Keratinocyte (primary cell): Measurements from ENCODE around the gene USP46. TPM values are rescaled to one million over a fixed set of nuclear protein-coding genes. Genes with fewer than 3 reads are reported as not detected.

Experiments
- DNase-seq: peaks from one replicate; pipeline ENCODE4 v3.0.0-alpha.2; 2011; ENCODE audit warnings: low read depth, missing footprints, low spot score
- FAIRE-seq: peaks from 2 replicates; lab custom pipeline; 2011; peaks lifted over from hg19 to GRCh38; lab: Jason Lieb, UNC
- H2AFZ ChIP-seq: 2 replicates; pipeline ENCODE4 v1.6.0; 2012; ENCODE audit warnings: low read length, control low read depth, inconsistent platforms; ENCODE audit not compliant: control insufficient read depth
- H3K27ac ChIP-seq: 2 replicates; pipeline ENCODE4 v1.5.1; 2011; ENCODE audit warnings: low read length; ENCODE audit not compliant: control insufficient read depth, insufficient read depth
- H3K27me3 ChIP-seq: 3 replicates; pipeline ENCODE4 v1.6.0; 2011; ENCODE audit warnings: low read length; ENCODE audit not compliant: control insufficient read depth, insufficient read depth; ENCODE audit errors: extremely low read depth
- H3K36me3 ChIP-seq, 2 experiments: 2 replicates in 1 of 2; 3 replicates in 1 of 2; pipeline ENCODE4 v1.5.1; 2011; ENCODE audit warnings: low read length in 2 of 2, mild to moderate bottlenecking in 1 of 2; ENCODE audit not compliant: control insufficient read depth in 2 of 2, insufficient read depth in 2 of 2; ENCODE audit errors: extremely low read depth in 1 of 2
- H3K4me1 ChIP-seq: 3 replicates; pipeline ENCODE4 v1.5.1; 2011; ENCODE audit warnings: low read length; ENCODE audit not compliant: control insufficient read depth, insufficient read depth; ENCODE audit errors: extremely low read depth
- H3K4me2 ChIP-seq: 3 replicates; pipeline ENCODE4 v1.6.0; 2011; ENCODE audit warnings: low read depth, low read length; ENCODE audit not compliant: control insufficient read depth, insufficient read depth; ENCODE audit errors: extremely low read depth
- H3K4me3 ChIP-seq, 3 experiments: fragments of 200-600 bp in 1 of 3; sonication (generic) in 1 of 3; 2 replicates in 2 of 3; 3 replicates in 1 of 3; pipeline ENCODE4 v1.5.1; 2011 to 2016; ENCODE audit warnings: low read length in 3 of 3, mild to moderate bottlenecking in 3 of 3, control low read depth in 2 of 3, inconsistent platforms in 1 of 3, low read depth in 1 of 3, mixed read lengths in 1 of 3, mixed run types in 1 of 3, moderate library complexity in 1 of 3; ENCODE audit not compliant: control insufficient read depth in 2 of 3, insufficient read depth in 2 of 3; ENCODE audit errors: extremely low read depth in 1 of 3
- H3K79me2 ChIP-seq: 2 replicates; pipeline ENCODE4 v1.6.0; 2012; ENCODE audit warnings: low read length; ENCODE audit not compliant: control insufficient read depth, insufficient read depth
- H3K9ac ChIP-seq: 3 replicates; pipeline ENCODE4 v1.6.0; 2011; ENCODE audit warnings: low read length; ENCODE audit not compliant: control insufficient read depth, insufficient read depth; ENCODE audit errors: extremely low read depth
- H3K9me1 ChIP-seq: 3 replicates; pipeline ENCODE4 v1.6.0; 2011; ENCODE audit warnings: low read length; ENCODE audit not compliant: control insufficient read depth, insufficient read depth; ENCODE audit errors: extremely low read depth
- H3K9me3 ChIP-seq: 2 replicates; pipeline ENCODE4 v1.5.1; 2012; ENCODE audit warnings: low read depth, low read length; ENCODE audit not compliant: control insufficient read depth
- H4K20me1 ChIP-seq: 3 replicates; pipeline ENCODE4 v1.6.0; 2011; ENCODE audit warnings: low read length; ENCODE audit not compliant: control insufficient read depth, insufficient read depth; ENCODE audit errors: extremely low read depth
- EZH2 ChIP-seq: IDR thresholded peaks from one replicate; pipeline ENCODE4 v1.6.1; 2012; ENCODE audit warnings: inconsistent platforms, mild to moderate bottlenecking, low read length, moderate library complexity
- dilution Hi-C: fragments of 300-500 bp; cut with MboI; formaldehyde crosslinking; loops from one replicate; pipeline ENCODE4 v1.7.0; 2020; ENCODE audit warnings: low sequenced_read_pairs; ENCODE audit not compliant: extremely low pct_ligation_motif_present
- polyA plus RNA-seq, 5 experiments: library from polyadenylated mRNA; depleted of rRNA in 3 of 5; stranded (reverse) in 3 of 5; stranded (forward) in 1 of 5; unstranded in 1 of 5; fragments of >200 nt; gene quantifications; 1 replicate in 1 of 5; 2 replicates in 3 of 5; 3 replicates in 1 of 5; pipeline versions ENCODE4 v1.2.1 to v1.2.3, GENCODE V29; 2011 to 2012; ENCODE audit warnings: missing spikeins in 2 of 5, low read depth in 1 of 5, low replicate concordance in 1 of 5
- TF ChIP-seq, protein P1 (sequence below), 3 experiments: IDR thresholded peaks in 1 of 3; conservative IDR thresholded peaks in 1 of 3; optimal IDR thresholded peaks in 1 of 3; 2 replicates in 2 of 3; 3 replicates in 1 of 3; pipeline versions ENCODE3 to v1.5.1; 2011; ENCODE audit warnings: low read length in 3 of 3, mild to moderate bottlenecking in 3 of 3, moderate library complexity in 2 of 3, control low read depth in 1 of 3, inconsistent platforms in 1 of 3; ENCODE audit not compliant: insufficient read depth in 2 of 3; ENCODE audit errors: extremely low read depth in 1 of 3

The USP46 gene
- polyA plus RNA-seq, 1 donor (not counting 4 experiments of a cell fraction or from before 2014, with no cell fraction given), result 20.4 TPM

DNA sequence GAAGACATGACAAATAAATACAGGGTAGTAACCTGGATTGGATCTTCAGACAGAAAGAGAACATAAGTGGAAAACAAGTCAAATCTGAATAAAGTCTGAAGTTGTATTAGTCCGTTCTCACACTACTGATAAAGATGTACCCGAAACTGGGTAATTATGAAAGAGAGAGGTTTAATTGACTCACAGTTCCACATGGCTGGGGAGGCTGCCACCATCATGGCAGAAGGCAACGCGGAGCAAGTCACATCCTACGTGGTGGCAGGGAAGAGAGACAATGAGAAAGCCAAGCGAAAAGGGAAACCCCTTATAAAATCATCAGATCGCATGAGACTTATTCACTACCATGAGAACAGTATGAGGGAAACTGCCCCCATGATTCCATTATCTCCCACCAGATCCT is 82.8 kb downstream of the USP46 start:
- H3K4me2 ChIP-seq, result no peak overlapping the region
- no peaks in the 10 kb centered on the region for H3K9me3 ChIP-seq
- H3K27ac ChIP-seq, result no peak overlapping the region
- no peaks in the 10 kb centered on the region for H3K36me3 ChIP-seq
- H3K9ac ChIP-seq, result no peak overlapping the region
- H3K4me3 ChIP-seq, result no peak overlapping the region
- H2AFZ ChIP-seq, result no peak overlapping the region
- dilution Hi-C loops, result no loop called here
- H3K9me1 ChIP-seq, result no peaks in the 10 kb centered on the region
- TF ChIP-seq, protein P1, sequence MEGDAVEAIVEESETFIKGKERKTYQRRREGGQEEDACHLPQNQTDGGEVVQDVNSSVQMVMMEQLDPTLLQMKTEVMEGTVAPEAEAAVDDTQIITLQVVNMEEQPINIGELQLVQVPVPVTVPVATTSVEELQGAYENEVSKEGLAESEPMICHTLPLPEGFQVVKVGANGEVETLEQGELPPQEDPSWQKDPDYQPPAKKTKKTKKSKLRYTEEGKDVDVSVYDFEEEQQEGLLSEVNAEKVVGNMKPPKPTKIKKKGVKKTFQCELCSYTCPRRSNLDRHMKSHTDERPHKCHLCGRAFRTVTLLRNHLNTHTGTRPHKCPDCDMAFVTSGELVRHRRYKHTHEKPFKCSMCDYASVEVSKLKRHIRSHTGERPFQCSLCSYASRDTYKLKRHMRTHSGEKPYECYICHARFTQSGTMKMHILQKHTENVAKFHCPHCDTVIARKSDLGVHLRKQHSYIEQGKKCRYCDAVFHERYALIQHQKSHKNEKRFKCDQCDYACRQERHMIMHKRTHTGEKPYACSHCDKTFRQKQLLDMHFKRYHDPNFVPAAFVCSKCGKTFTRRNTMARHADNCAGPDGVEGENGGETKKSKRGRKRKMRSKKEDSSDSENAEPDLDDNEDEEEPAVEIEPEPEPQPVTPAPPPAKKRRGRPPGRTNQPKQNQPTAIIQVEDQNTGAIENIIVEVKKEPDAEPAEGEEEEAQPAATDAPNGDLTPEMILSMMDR (optimal IDR thresholded peaks at IDR 0.05 in 1 of 3, IDR thresholded peaks at IDR 0.05 in 1 of 3, conservative IDR thresholded peaks at IDR 0.05 in 1 of 3; ENCODE audit: extremely low read depth in 1 of 3, insufficient read depth in 2 of 3, low read length in 3 of 3), result no peak
- TF ChIP-seq EZH2, result no peak
- peaks cover 24% of the 10 kb centered on the region for H3K4me1 ChIP-seq
- DNase-seq (no peak), FAIRE-seq (no peak)
- H4K20me1 ChIP-seq, result no peaks in the 10 kb centered on the region
- no peaks in the 10 kb centered on the region for H3K79me2 ChIP-seq
- H3K27me3 ChIP-seq, result no peaks in the 10 kb centered on the region

GRCh38 chr4:52575406-52575805 is 83.7 kb downstream of the USP46 start:
- FAIRE-seq, result no peak
- H3K27me3 ChIP-seq, result no peaks in the 10 kb centered on the region
- no peak overlapping the region for H3K9ac ChIP-seq
- no peak for TF ChIP-seq EZH2
- TF ChIP-seq, protein P1 (optimal IDR thresholded peaks at IDR 0.05 in 1 of 3, IDR thresholded peaks at IDR 0.05 in 1 of 3, conservative IDR thresholded peaks at IDR 0.05 in 1 of 3; ENCODE audit: extremely low read depth in 1 of 3, insufficient read depth in 2 of 3, low read length in 3 of 3), result no peak
- DNase-seq, result no peak
- H3K4me2 ChIP-seq, result no peak overlapping the region
- no peaks in the 10 kb centered on the region for H3K79me2 ChIP-seq
- no peaks in the 10 kb centered on the region for H3K9me3 ChIP-seq
- H3K4me3 ChIP-seq, result no peak overlapping the region
- dilution Hi-C loops, result no loop called here
- no peak overlapping the region for H2AFZ ChIP-seq
- no peaks in the 10 kb centered on the region for H3K9me1 ChIP-seq
- H3K36me3 ChIP-seq, result no peaks in the 10 kb centered on the region
- no peaks in the 10 kb centered on the region for H4K20me1 ChIP-seq
- peaks cover 24% of the 10 kb centered on the region for H3K4me1 ChIP-seq
- no peak overlapping the region for H3K27ac ChIP-seq
